IMR-90 (cell line): ENCODE measurements around the gene EPC1. TPM values are rescaled to one million over a fixed set of nuclear protein-coding genes. Genes with fewer than 3 reads are reported as not detected.

ENCODE experiments used
- ATAC-seq: fragments of 200-7000 bp; cut with Tn5 transposase; 2 replicates; pipeline ENCODE4 v1.9.1; 2020; ENCODE audit warnings: low read depth, mild to moderate bottlenecking, moderate library complexity
- BruUV-seq: library from RNA; stranded (reverse); fragments of 400-500 nt; replicated peaks from 2 replicates; lab custom pipeline; 2021; lab: Mats Ljungman, UMichigan
- CTCF ChIA-PET: fragments of 300-600 bp; formaldehyde crosslinking; extraction: SDS; loops from one replicate; lab custom pipeline; 2021; ENCODE audit warnings: antibody characterized with exemption; lab: Yijun Ruan, JAX
- POLR2A ChIA-PET: fragments of 300-600 bp; sonication (Branson Sonifier 250); formaldehyde crosslinking; loops from one replicate; lab custom pipeline; 2022; ENCODE audit warnings: antibody characterized with exemption; ENCODE audit not compliant: unreplicated experiment; lab: Charles Lee
- DNase-seq: peaks from one replicate; pipeline ENCODE4 v3.0.0; 2013
- H2AFZ ChIP-seq: replicated peaks from 2 replicates; pipeline ENCODE3; 2013; ENCODE audit warnings: low read length, mild to moderate bottlenecking; ENCODE audit not compliant: poor library complexity
- H2AK5ac ChIP-seq: 2 replicates; pipeline ENCODE4 v1.6.1; 2013; ENCODE audit warnings: low read depth, low read length, inconsistent platforms
- H2AK9ac ChIP-seq: replicated peaks from 2 replicates; pipeline ENCODE3; 2013; ENCODE audit warnings: mild to moderate bottlenecking, low read depth, low read length, moderate library complexity; ENCODE audit not compliant: poor library complexity
- H2BK120ac ChIP-seq: 2 replicates; pipeline ENCODE4 v1.6.1; 2013; ENCODE audit warnings: low read depth, low read length, inconsistent platforms
- H2BK15ac ChIP-seq: 3 replicates; pipeline ENCODE4 v1.6.1; 2013; ENCODE audit warnings: low read depth, low read length, inconsistent platforms
- H2BK20ac ChIP-seq: 2 replicates; pipeline ENCODE4 v1.6.1; 2013; ENCODE audit warnings: low read depth, mild to moderate bottlenecking, inconsistent platforms, low read length, moderate library complexity
- H2BK5ac ChIP-seq: 2 replicates; pipeline ENCODE4 v1.6.1; 2013; ENCODE audit warnings: mild to moderate bottlenecking, low read depth, low read length, inconsistent platforms; ENCODE audit not compliant: poor library complexity, severe bottlenecking
- H3K14ac ChIP-seq: replicated peaks from 2 replicates; pipeline ENCODE4 v1.6.1; 2013; ENCODE audit warnings: low read depth, low read length, inconsistent platforms
- H3K18ac ChIP-seq: 2 replicates; pipeline ENCODE4 v1.6.1; 2013; ENCODE audit warnings: low read depth, low read length, control low read depth
- H3K23ac ChIP-seq: 2 replicates; pipeline ENCODE4 v1.6.1; 2013; ENCODE audit warnings: low read depth, low read length, inconsistent platforms
- H3K27ac ChIP-seq: 2 replicates; pipeline ENCODE4 v1.5.1; 2013; ENCODE audit warnings: mild to moderate bottlenecking, control low read depth, low read length; ENCODE audit not compliant: insufficient read depth
- H3K27me3 ChIP-seq: 2 replicates; pipeline ENCODE4 v1.6.1; 2013; ENCODE audit warnings: low read length; ENCODE audit not compliant: control insufficient read depth, insufficient read depth
- H3K36me3 ChIP-seq: 2 replicates; pipeline ENCODE4 v1.6.1; 2013; ENCODE audit warnings: low read length, mixed read lengths; ENCODE audit not compliant: control insufficient read depth, insufficient read depth
- H3K4ac ChIP-seq: 2 replicates; pipeline ENCODE4 v1.6.1; 2013; ENCODE audit warnings: low read depth, low read length, inconsistent platforms
- H3K4me1 ChIP-seq: 2 replicates; pipeline ENCODE4 v1.6.1; 2013; ENCODE audit warnings: low read length, mixed read lengths; ENCODE audit not compliant: control insufficient read depth, insufficient read depth
- H3K4me2 ChIP-seq: 2 replicates; pipeline ENCODE4 v1.6.1; 2013; ENCODE audit warnings: low read depth, mild to moderate bottlenecking, control low read depth, low read length, moderate library complexity
- H3K4me3 ChIP-seq: 2 replicates; pipeline ENCODE4 v1.5.1; 2013; ENCODE audit warnings: low read depth, mild to moderate bottlenecking, control low read depth, low read length, moderate library complexity; ENCODE audit not compliant: insufficient read depth
- H3K56ac ChIP-seq: 2 replicates; pipeline ENCODE4 v1.6.1; 2013; ENCODE audit warnings: low read length, inconsistent platforms; ENCODE audit not compliant: insufficient read depth; ENCODE audit errors: extremely low read depth
- H3K79me1 ChIP-seq, 2 experiments: 2 replicates each; pipeline ENCODE4 v1.6.1; 2013; ENCODE audit warnings: low read length in 2 of 2, inconsistent platforms in 1 of 2, low read depth in 1 of 2
- H3K9ac ChIP-seq: 2 replicates; pipeline ENCODE4 v1.6.1; 2013; ENCODE audit warnings: low read depth, low read length, control low read depth
- H3K9me1 ChIP-seq: 2 replicates; pipeline ENCODE4 v1.6.1; 2013; ENCODE audit warnings: low read length, inconsistent platforms; ENCODE audit not compliant: insufficient read depth
- H3K9me3 ChIP-seq: 2 replicates; pipeline ENCODE4 v1.6.1; 2013; ENCODE audit warnings: low read length; ENCODE audit not compliant: control insufficient read depth, insufficient read depth
- H4K20me1 ChIP-seq: 2 replicates; pipeline ENCODE4 v1.6.1; 2013; ENCODE audit warnings: low read length, inconsistent platforms; ENCODE audit not compliant: insufficient read depth
- H4K5ac ChIP-seq: 2 replicates; pipeline ENCODE4 v1.6.1; 2013; ENCODE audit warnings: mild to moderate bottlenecking, low read depth, low read length, control low read depth
- H4K8ac ChIP-seq, 2 experiments: 2 replicates each; pipeline ENCODE4 v1.6.1; 2013; ENCODE audit warnings: low read depth in 2 of 2, low read length in 2 of 2, control low read depth in 1 of 2, inconsistent platforms in 1 of 2
- H4K91ac ChIP-seq: 2 replicates; pipeline ENCODE4 v1.6.1; 2013; ENCODE audit warnings: low read depth, low read length, inconsistent platforms; ENCODE audit not compliant: insufficient read depth
- BHLHE40 ChIP-seq: fragments of 150-350 bp; IDR thresholded peaks from 2 replicates; pipeline ENCODE4 v1.6.1; 2016; ENCODE audit warnings: mild to moderate bottlenecking, low read depth, low read length
- CEBPB ChIP-seq: IDR thresholded peaks from 2 replicates; pipeline ENCODE4 v1.6.1; 2012; ENCODE audit warnings: low read depth, low read length, improper control_type of control experiment
- CHD1 ChIP-seq: IDR thresholded peaks from 2 replicates; pipeline ENCODE4 v1.6.1; 2012; ENCODE audit warnings: low read depth, low read length, improper control_type of control experiment
- FOS ChIP-seq: fragments of 150-350 bp; IDR thresholded peaks from 2 replicates; pipeline ENCODE4 v1.6.1; 2016; ENCODE audit warnings: low read depth, low read length
- MAZ ChIP-seq: IDR thresholded peaks from 2 replicates; pipeline ENCODE4 v1.6.1; 2012; ENCODE audit warnings: low read depth, mild to moderate bottlenecking, low read length, improper control_type of control experiment, moderate library complexity, borderline replicate concordance
- MXI1 ChIP-seq: IDR thresholded peaks from 2 replicates; pipeline ENCODE4 v1.6.1; 2012; ENCODE audit warnings: low read depth, mild to moderate bottlenecking, low read length, moderate library complexity, borderline replicate concordance
- NFE2L2 ChIP-seq: fragments of 150-350 bp; IDR thresholded peaks from 2 replicates; pipeline ENCODE4 v1.6.1; 2016; ENCODE audit warnings: low read depth, mild to moderate bottlenecking, low read length
- POLR2A ChIP-seq: IDR thresholded peaks from 2 replicates; pipeline ENCODE4 v1.6.1; 2012; ENCODE audit warnings: mild to moderate bottlenecking, low read depth, low read length
- RCOR1 ChIP-seq: IDR thresholded peaks from 2 replicates; pipeline ENCODE4 v1.6.1; 2012; ENCODE audit warnings: mild to moderate bottlenecking, low read length, improper control_type of control experiment; ENCODE audit not compliant: insufficient replicate concordance
- RFX5 ChIP-seq: IDR thresholded peaks from 2 replicates; pipeline ENCODE4 v1.8.0; 2012; ENCODE audit warnings: low read depth, mild to moderate bottlenecking, low read length, moderate library complexity
- SMC3 ChIP-seq: fragments of 150-350 bp; IDR thresholded peaks from 2 replicates; pipeline ENCODE4 v1.6.1; 2016; ENCODE audit warnings: low read depth, mild to moderate bottlenecking, antibody characterized with exemption, low read length, moderate library complexity
- WGBS, 2 experiments: methylation state at CpG; one replicate each; pipeline versions ENCODE4 v1.1.5 to v1.1.7; 2013; ENCODE audit warnings: missing lambda C conversion rate in 2 of 2; ENCODE audit not compliant: insufficient read length in 1 of 2; ENCODE audit errors: extremely low coverage in 2 of 2; 5-methylcytosine and 5-hydroxymethylcytosine counted together
- dilution Hi-C: fragments of 300-500 bp; cut with HindIII; formaldehyde crosslinking; loops from one replicate; pipeline ENCODE4 v1.14.3; 2018; ENCODE audit warnings: low sequenced_read_pairs; ENCODE audit not compliant: unreplicated experiment
- in situ Hi-C: fragments of 300-500 bp; cut with MboI; formaldehyde crosslinking; loops from 3 replicates; pipeline ENCODE4 v1.14.3; 2019; ENCODE audit warnings: low sequenced_read_pairs, inconsistent platforms, mixed read lengths
- intact Hi-C: fragments of 100-400 bp; cut with micrococcal nuclease; formaldehyde crosslinking; loops from 2 replicates; pipeline ENCODE4 v1.10.0; 2022
- polyA plus RNA-seq, 3 experiments: library from polyadenylated mRNA; depleted of rRNA; stranded (reverse); fragments of >200 nt; gene quantifications; 2 replicates each; pipeline ENCODE4 v1.2.3, GENCODE V29; 2012; ENCODE audit warnings: low replicate concordance in 1 of 3
- total RNA-seq: library from RNA; depleted of rRNA; stranded (reverse); fragments of >200 nt; gene quantifications from 2 replicates; pipeline ENCODE4 v1.2.3, GENCODE V29; 2012
- TF ChIP-seq, protein P1 (sequence below): conservative IDR thresholded peaks from 2 replicates; pipeline ENCODE4 v1.5.1; 2012; ENCODE audit warnings: mild to moderate bottlenecking, low read depth, low read length, improper control_type of control experiment
- TF ChIP-seq, protein P2 (sequence below): fragments of 150-350 bp; IDR thresholded peaks from 2 replicates; pipeline ENCODE4 v1.6.1; 2017; ENCODE audit warnings: mild to moderate bottlenecking, antibody characterized with exemption, low read length, low read depth
- TF ChIP-seq, protein P3 (sequence below): fragments of 150-350 bp; IDR thresholded peaks from 2 replicates; pipeline ENCODE4 v1.6.1; 2016; ENCODE audit warnings: low read depth, mild to moderate bottlenecking, low read length, moderate library complexity, borderline replicate concordance

Gene EPC1
- total and polyA plus RNA-seq, 2 of the 4 experiments (the other 2 are of a cell fraction): 21.9 to 23.5 TPM

DNA sequence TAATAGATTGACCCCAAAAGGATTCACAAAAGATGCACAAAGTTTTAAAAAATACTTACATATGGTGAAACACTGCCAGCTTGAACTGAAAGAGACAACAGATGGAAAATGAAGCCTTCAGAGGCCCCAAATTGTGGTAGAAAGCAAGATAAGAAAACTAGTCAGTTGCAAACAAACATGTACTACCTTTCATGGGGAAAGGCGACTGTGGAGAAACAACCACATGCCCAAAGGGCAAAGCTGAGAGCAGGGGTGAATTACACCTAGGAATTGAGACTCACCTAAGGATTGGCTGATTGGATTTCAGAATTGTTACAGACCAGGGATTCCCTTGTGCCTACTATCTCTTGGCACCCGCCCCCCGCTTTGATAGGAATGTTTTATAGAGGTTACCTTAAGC is 13.1 kb downstream of the EPC1 start:
- dilution Hi-C loops: no loop called here
- Histone ChIP-seq H3K4me3 (no peak overlapping the region), H3K79me1 (peaks cover 11 to 73% of the 10 kb centered on the region in 2 experiments; a peak in 3 of 4 replicates), H3K4me2 (no peak overlapping the region), H3K14ac (no peak overlapping the region), H3K4ac (no peak overlapping the region), H3K9me3 (no peaks in the 10 kb centered on the region), H3K18ac (no peak overlapping the region), H3K27me3 (no peaks in the 10 kb centered on the region), H3K36me3 (peaks cover 1% of the 10 kb centered on the region; the same call in 1 of the 2 replicates), H3K9me1 (peaks cover 33% of the 10 kb centered on the region), H3K27ac (no peak overlapping the region), H3K56ac (no peak overlapping the region), H3K9ac (no peak overlapping the region), H4K8ac (no peak overlapping the region), H4K91ac (no peak overlapping the region), H2BK5ac (no peak overlapping the region), H2BK20ac (no peak overlapping the region), H4K20me1 (peaks cover 88% of the 10 kb centered on the region), H2BK15ac (no peak overlapping the region), H2BK120ac (no peak overlapping the region), H4K5ac (no peak overlapping the region), H2AK5ac (no peak overlapping the region), H3K4me1 (peaks cover 19% of the 10 kb centered on the region), H2AFZ (no peak overlapping the region), H3K23ac (no peak overlapping the region), H2AK9ac (no peak overlapping the region)
- ChIA-PET CTCF (interaction anchor here (0.6 kb wide), 1 partner anchor 12 kb away, joined by 3 read pairs; no protein-coding TSS in a partner anchor), POLR2A (no interaction called here)
- no CpG with 5 or more reads among the region's 3 CpGs for WGBS, 2 experiments
- intact Hi-C loops: no loop called here
- no peak for TF ChIP-seq FOS
- TF ChIP-seq BHLHE40: no peak
- TF ChIP-seq, protein P1, sequence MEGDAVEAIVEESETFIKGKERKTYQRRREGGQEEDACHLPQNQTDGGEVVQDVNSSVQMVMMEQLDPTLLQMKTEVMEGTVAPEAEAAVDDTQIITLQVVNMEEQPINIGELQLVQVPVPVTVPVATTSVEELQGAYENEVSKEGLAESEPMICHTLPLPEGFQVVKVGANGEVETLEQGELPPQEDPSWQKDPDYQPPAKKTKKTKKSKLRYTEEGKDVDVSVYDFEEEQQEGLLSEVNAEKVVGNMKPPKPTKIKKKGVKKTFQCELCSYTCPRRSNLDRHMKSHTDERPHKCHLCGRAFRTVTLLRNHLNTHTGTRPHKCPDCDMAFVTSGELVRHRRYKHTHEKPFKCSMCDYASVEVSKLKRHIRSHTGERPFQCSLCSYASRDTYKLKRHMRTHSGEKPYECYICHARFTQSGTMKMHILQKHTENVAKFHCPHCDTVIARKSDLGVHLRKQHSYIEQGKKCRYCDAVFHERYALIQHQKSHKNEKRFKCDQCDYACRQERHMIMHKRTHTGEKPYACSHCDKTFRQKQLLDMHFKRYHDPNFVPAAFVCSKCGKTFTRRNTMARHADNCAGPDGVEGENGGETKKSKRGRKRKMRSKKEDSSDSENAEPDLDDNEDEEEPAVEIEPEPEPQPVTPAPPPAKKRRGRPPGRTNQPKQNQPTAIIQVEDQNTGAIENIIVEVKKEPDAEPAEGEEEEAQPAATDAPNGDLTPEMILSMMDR: no peak
- no peak for TF ChIP-seq NFE2L2
- no peak for TF ChIP-seq RCOR1
- no peak for TF ChIP-seq RFX5
- no peak for TF ChIP-seq MXI1
- TF ChIP-seq CHD1: no peak
- TF ChIP-seq MAZ: no peak
- no peak for TF ChIP-seq SMC3
- TF ChIP-seq, protein P2, sequence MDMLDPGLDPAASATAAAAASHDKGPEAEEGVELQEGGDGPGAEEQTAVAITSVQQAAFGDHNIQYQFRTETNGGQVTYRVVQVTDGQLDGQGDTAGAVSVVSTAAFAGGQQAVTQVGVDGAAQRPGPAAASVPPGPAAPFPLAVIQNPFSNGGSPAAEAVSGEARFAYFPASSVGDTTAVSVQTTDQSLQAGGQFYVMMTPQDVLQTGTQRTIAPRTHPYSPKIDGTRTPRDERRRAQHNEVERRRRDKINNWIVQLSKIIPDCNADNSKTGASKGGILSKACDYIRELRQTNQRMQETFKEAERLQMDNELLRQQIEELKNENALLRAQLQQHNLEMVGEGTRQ: no peak
- TF ChIP-seq POLR2A: no peak
- TF ChIP-seq, protein P3, sequence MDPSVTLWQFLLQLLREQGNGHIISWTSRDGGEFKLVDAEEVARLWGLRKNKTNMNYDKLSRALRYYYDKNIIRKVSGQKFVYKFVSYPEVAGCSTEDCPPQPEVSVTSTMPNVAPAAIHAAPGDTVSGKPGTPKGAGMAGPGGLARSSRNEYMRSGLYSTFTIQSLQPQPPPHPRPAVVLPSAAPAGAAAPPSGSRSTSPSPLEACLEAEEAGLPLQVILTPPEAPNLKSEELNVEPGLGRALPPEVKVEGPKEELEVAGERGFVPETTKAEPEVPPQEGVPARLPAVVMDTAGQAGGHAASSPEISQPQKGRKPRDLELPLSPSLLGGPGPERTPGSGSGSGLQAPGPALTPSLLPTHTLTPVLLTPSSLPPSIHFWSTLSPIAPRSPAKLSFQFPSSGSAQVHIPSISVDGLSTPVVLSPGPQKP: no peak
- TF ChIP-seq CEBPB: no peak
- ATAC-seq (no peak), DNase-seq (no peak)
- BruUV-seq: no TSS peak
- in situ Hi-C loops: no loop called here
